ENCODE measurements around the gene LGALS12.

LGALS12 gene

DNA sequence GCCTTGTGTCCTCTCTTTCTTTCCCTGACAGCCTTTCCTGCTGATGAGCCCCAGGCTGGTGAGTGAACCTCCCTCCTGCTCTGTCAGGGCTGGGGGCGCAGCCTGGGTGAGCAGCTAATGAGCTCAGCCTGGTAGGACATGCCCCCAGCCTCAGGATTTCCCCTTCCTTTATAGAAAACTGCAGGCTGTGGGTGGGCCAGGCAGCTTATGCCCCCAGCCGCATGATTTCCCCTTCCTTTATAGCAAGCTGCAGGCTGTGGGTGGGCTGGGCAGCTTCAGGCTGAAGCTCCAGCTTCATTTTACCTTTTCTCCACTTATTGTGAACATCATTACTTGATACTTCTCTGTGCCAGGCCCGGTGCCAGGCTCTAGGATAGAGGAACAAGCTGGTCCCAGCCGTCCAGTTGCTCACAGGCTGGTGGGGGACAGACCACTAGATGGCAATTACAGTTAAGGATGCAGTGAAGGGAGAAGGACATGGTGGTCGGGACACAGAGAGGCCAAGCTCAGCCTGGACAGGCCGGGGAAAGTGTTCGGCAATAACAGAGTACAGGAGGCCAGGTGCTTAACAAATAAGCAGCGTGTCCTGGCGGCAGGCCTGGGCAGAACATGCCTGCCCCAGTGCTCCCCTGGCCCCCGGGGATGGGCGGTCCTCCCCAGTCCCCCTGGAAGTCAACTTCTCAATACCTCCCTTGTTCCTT is 5.3 kb downstream of the LGALS12 start:
- H3K27ac ChIP-seq = no peak overlapping the region
- no peak overlapping the region for H3K4me3 ChIP-seq
- TF ChIP-seq, protein P1, sequence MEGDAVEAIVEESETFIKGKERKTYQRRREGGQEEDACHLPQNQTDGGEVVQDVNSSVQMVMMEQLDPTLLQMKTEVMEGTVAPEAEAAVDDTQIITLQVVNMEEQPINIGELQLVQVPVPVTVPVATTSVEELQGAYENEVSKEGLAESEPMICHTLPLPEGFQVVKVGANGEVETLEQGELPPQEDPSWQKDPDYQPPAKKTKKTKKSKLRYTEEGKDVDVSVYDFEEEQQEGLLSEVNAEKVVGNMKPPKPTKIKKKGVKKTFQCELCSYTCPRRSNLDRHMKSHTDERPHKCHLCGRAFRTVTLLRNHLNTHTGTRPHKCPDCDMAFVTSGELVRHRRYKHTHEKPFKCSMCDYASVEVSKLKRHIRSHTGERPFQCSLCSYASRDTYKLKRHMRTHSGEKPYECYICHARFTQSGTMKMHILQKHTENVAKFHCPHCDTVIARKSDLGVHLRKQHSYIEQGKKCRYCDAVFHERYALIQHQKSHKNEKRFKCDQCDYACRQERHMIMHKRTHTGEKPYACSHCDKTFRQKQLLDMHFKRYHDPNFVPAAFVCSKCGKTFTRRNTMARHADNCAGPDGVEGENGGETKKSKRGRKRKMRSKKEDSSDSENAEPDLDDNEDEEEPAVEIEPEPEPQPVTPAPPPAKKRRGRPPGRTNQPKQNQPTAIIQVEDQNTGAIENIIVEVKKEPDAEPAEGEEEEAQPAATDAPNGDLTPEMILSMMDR (IDR thresholded peaks at IDR 0.05) = no peak
- no peak for DNase-seq (ENCODE audit: low spot score)

DNA sequence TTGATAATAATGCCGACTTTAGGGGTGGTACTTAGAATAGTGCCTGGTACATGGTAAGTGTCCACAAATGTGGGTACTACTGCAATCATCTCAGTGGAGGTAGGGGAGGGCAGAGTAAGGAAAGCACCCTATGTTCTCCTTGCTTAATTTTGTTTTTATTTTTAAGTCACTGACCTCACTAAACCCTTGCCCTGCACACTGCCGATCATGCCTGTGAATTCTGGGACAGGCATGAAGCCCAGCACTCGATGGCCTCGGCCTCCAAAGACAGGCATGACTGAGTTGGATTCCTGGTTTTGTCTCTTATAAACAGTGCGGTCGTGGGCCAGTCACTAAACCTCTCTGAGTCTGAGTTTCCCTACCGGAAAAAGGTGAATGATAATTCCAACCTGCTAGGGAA is 6.9 kb downstream of the LGALS12 start:
- no peak overlapping the region for H3K27ac ChIP-seq
- TF ChIP-seq, protein P1 (IDR thresholded peaks at IDR 0.05) = no peak
- no peak overlapping the region for H3K4me3 ChIP-seq
- DNase-seq (ENCODE audit: low spot score) = no peak

DNA sequence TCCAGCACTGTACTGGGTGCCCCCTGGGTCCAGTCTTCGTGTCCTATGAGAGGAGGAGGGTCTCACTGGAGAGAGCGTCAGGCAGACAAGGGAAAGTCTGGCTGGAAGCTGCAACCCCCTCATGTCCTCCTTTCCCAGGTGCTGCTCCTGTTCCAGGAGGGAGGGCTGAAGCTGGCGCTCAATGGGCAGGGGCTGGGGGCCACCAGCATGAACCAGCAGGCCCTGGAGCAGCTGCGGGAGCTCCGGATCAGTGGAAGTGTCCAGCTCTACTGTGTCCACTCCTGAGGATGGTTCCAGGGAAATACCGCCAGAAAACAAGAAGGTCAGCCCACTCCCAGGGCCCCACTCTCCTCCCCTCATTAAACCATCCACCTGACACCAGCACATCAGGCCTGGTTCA is 10.2 kb downstream of the LGALS12 start:
- TF ChIP-seq, protein P1 (IDR thresholded peaks at IDR 0.05) = no peak
- Histone ChIP-seq H3K27ac (no peak overlapping the region), H3K4me3 (no peak overlapping the region)
- DNase-seq (ENCODE audit: low spot score) = no peak

DNA sequence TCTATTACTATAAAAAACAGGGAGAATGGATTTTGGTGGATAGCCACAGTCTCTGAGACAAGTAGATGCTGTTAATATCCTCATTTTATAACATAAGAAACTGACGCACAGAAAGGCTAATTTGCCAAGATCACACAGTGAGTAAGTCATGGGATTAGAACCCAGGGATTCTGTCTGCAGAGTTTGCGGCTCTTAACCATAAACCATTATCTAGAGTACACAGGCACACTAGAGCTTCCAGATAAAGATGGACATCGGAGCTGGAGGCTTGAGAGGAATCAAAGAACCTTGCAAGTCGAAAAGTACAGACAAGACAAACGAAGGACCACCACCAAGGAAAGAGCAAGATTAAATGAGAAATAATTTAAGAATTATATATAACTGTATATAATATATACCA is 11.3 kb downstream of the LGALS12 start:
- TF ChIP-seq, protein P1 (IDR thresholded peaks at IDR 0.05) = no peak

DNA sequence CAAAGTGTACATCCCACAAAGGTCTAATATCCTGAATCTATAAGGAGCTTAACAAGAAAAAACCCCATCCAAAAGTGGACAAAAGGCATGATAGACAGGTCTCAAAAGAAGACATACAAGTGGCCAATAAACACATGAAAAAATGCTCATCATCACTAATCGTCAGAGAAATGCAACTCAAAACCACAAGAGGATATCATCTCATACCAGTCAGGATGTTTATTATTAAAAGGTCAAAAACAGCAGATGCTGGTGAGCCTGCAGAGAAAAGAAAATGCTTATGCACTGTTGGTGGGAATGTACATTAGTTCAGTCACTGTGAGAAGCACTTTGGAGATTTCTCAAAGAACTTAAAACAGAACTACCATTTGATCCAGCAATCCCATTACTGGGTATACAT is 12.7 kb downstream of the LGALS12 start:
- DNase-seq (ENCODE audit: low spot score) = no peak
- Histone ChIP-seq H3K27ac (no peak overlapping the region), H3K4me3 (no peak overlapping the region)
- TF ChIP-seq, protein P1 (IDR thresholded peaks at IDR 0.05) = no peak

More for the DNA sequence above, 11.3 kb downstream of the LGALS12 start:
- Histone ChIP-seq H3K27ac (no peak overlapping the region), H3K4me3 (no peak overlapping the region)
- no peak for DNase-seq (ENCODE audit: low spot score)

DNA sequence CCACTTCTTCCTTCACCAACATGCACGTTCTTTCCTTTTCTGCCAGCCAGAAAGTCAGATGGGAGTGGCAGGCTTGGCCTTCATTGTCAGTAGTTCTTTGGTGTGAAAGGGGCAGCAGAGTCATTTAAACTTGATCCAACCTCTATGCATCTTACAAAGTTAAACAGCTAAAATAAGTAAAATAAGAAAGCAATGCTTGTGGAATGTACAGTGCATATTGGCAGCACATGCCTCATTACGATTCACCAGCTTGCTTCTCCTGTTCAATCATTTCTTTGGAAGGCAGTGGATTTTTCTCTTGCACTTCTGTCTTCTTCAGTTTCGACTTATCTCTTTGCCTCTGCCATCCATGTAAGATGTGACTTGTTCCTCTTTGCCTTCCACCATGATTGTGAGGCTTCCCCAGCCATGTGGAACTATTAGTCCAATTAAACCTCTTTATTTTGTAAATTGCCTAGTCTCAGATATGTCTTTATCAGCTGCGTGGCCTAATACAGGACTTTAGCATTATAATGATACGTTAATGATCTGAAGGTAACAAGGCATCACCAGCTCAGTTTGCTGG is 14.8 kb downstream of the LGALS12 start:
- DNase-seq (ENCODE audit: low spot score) = no peak
- H3K4me3 ChIP-seq = no peak overlapping the region
- TF ChIP-seq, protein P1 (IDR thresholded peaks at IDR 0.05) = no peak
- no peak overlapping the region for H3K27ac ChIP-seq

DNA sequence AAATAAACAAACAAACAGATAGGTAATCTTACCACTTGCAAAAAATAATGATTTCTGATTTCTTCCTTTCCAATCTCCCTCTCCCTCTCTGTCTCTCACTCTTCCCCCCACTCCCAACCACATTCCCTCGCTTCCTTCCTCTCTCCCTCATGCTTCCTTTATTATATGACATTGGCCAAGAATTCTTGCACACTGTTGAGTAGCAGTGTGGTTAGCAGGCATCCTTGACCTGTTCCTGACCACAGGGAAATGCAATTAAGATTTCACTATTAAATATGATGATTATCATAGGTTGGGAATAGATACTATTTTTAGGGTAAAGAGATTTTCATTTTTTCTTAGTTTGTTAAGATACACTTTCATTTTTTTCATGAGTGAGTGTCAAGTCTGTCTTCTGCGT is 16.0 kb downstream of the LGALS12 start:
- TF ChIP-seq, protein P1 (IDR thresholded peaks at IDR 0.05) = no peak
- no peak for DNase-seq (ENCODE audit: low spot score)
- Histone ChIP-seq H3K4me3 (no peak overlapping the region), H3K27ac (no peak overlapping the region)
